Ovary (tissue), 9 donors: ENCODE measurements around the gene C17orf100. TPM values are rescaled to one million over a fixed set of nuclear protein-coding genes. Genes with fewer than 3 reads are reported as not detected.
"Not testable (repeated sequence)": the region's sequence is repeated elsewhere in the genome, so short reads cannot be mapped to it uniquely, and the experiment has no call there.

Experiments used
- DNase-seq, 5 donors: peaks; one replicate each; pipeline ENCODE4 v3.0.0-alpha.2; 2019 to 2020
- H3K27ac ChIP-seq, 2 donors: fragments of 200-600 bp; one replicate each; pipeline versions ENCODE4 v1.5.1 to v1.8.0; 2019 to 2022
- H3K27me3 ChIP-seq: fragments of 200-600 bp; one replicate; pipeline ENCODE4 v1.8.0; 2022
- H3K36me3 ChIP-seq: fragments of 200-600 bp; sonication (generic); one replicate; pipeline ENCODE4 v1.5.1; 2019
- H3K4me1 ChIP-seq: one replicate; pipeline ENCODE4 v1.8.1; 2013; ENCODE audit warnings: mild to moderate bottlenecking, moderate library complexity; ENCODE audit not compliant: insufficient read depth
- H3K4me3 ChIP-seq: fragments of 200-600 bp; sonication (generic); one replicate; pipeline ENCODE4 v1.5.1; 2017
- H3K9me3 ChIP-seq, 2 donors: fragments of 200-600 bp in 1 of 2; sonication (generic) in 1 of 2; one replicate each; pipeline versions ENCODE4 v1.5.1 to v1.8.1; 2013 to 2019; ENCODE audit warnings: mild to moderate bottlenecking in 1 of 2, moderate library complexity in 1 of 2
- EP300 ChIP-seq: sonication (generic); formaldehyde crosslinking; IDR thresholded peaks from one replicate; pipeline ENCODE4 v1.6.1; 2017; ENCODE audit warnings: antibody characterized with exemption
- POLR2A ChIP-seq: fragments of 450-650 bp; IDR thresholded peaks from one replicate; pipeline ENCODE4 v1.6.1; 2017; ENCODE audit warnings: antibody characterized with exemption, mild to moderate bottlenecking, moderate library complexity
- WGBS, 3 donors: extraction: QIAGEN DNeasy Blood & Tissue Kit in 1 of 3; methylation state at CpG; one replicate each; pipeline versions ENCODE4 v1.1.5 to v1.1.7; 2013 to 2017; 5-methylcytosine and 5-hydroxymethylcytosine counted together
- intact Hi-C, 4 donors: fragments of 100-400 bp; cut with DNase I; formaldehyde crosslinking; loops; one replicate each; pipeline versions ENCODE4 v1.11.0 to v1.15.1; 2022 to 2023
- polyA plus RNA-seq, 2 donors: library from polyadenylated mRNA; stranded (reverse); fragments of 200-250 nt in 1 of 2; fragments of 350-450 nt in 1 of 2; fragmentation: Illumina TruSeq in 1 of 2; extraction: RNeasy Lipid Tissue Mini Kit (QIAGEN cat#74804) in 1 of 2; gene quantifications; one replicate each; pipeline ENCODE4 v1.2.3, GENCODE V29; 2013 to 2014
- total RNA-seq, 7 donors: library from RNA; depleted of rRNA in 2 of 7; stranded (reverse); fragments of >200 nt in 2 of 7; fragmentation: NEBNext Ultra II Directional in 3 of 7; extraction: Animal tissue kit (Norgen Biotek cat#: 25700) in 3 of 7; gene quantifications; one replicate each; pipeline versions ENCODE4 v1.1.0 to v1.2.4, GENCODE V29; 2016 to 2023
- TF ChIP-seq, protein P1 (sequence below), 3 donors: fragments of 450-650 bp in 2 of 3; fragments of 200-600 bp in 1 of 3; IDR thresholded peaks; one replicate each; pipeline versions ENCODE4 v1.5.1 to v1.8.0; 2016 to 2022; ENCODE audit warnings: antibody characterized with exemption in 3 of 3, mild to moderate bottlenecking in 1 of 3
- donor health status: DM: no; HTN: no; CAD: no; lungs with moderate emphysema.
- donor health status: DM: no; HTN: no; CAD: no.
- donor health status: Bipolar disorder and iron deficiency.
- donor health status: DM: yes; HTN: yes; CAD: no.
- donor health status: DM: no; HTN: no; CAD: no.
- donor health status: DM: yes; HTN: yes; CAD: no.

C17orf100 gene
- total and polyA plus RNA-seq, 9 donors, result 0.81 to 2.1 (median 1.6) TPM

- 67 to 79% (median 77%) methylated on average over 9 of the region's 9 CpGs for WGBS, 3 donors
- intact Hi-C loops, result loop anchor here (5.0 to 10.0 kb wide), 6 partner anchors 95 to 487 kb away; partner anchors contain the start of genes ALOX12 (in 1 of the 4) and XAF1 (in 1 of the 4)
These were observed 8.5 kb downstream of the C17orf100 start for GRCh38 chr17:6660101-6660500.

DNA sequence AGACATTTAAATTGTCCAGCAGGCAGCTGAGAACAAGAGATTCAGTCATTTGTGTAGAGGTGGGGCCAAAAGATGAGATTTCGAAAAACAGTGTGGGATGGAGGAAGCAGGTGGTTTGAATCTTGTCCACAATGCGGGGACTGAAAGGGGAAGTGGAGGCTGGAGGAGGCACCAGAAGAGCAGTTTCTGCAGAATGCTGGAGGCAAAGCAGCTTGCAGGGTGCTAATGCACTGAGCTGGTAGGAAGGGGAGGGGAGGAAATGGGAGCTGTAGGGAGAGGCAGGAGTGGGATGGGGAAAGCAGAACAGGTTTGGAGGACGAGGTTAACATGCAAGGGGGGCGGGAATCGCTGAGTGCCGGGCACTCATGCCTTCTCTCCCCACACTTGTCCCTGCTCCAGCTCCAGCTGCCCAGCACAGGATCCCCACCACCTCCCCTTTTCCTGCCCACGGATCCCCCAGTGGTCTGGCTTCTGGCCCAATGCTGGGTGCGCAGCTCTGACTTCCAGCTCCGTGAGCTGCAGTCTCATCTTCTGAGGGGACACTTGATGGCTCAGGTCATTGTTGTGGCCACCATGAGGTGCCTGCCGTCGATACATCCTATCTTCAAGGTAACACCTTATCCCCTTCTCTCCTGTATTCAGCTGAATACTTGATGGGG, 9.4 kb downstream of the C17orf100 start:
- Histone ChIP-seq H3K4me3 (no peak overlapping the region), H3K36me3 (no peaks in the 10 kb centered on the region), H3K27me3 (no peaks in the 10 kb centered on the region), H3K9me3 (no peaks in the 10 kb centered on the region), H3K4me1 (no peaks in the 10 kb centered on the region), H3K27ac (no peak overlapping the region)
- intact Hi-C loops, result loop anchor here (5.0 to 10.0 kb wide), 6 partner anchors 94 to 486 kb away; partner anchors contain the start of genes ALOX12 (in 1 of the 4) and XAF1 (in 1 of the 4)
- TF ChIP-seq EP300 (no peak), POLR2A (no peak)
- TF ChIP-seq, protein P1, sequence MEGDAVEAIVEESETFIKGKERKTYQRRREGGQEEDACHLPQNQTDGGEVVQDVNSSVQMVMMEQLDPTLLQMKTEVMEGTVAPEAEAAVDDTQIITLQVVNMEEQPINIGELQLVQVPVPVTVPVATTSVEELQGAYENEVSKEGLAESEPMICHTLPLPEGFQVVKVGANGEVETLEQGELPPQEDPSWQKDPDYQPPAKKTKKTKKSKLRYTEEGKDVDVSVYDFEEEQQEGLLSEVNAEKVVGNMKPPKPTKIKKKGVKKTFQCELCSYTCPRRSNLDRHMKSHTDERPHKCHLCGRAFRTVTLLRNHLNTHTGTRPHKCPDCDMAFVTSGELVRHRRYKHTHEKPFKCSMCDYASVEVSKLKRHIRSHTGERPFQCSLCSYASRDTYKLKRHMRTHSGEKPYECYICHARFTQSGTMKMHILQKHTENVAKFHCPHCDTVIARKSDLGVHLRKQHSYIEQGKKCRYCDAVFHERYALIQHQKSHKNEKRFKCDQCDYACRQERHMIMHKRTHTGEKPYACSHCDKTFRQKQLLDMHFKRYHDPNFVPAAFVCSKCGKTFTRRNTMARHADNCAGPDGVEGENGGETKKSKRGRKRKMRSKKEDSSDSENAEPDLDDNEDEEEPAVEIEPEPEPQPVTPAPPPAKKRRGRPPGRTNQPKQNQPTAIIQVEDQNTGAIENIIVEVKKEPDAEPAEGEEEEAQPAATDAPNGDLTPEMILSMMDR (IDR thresholded peaks at IDR 0.05), result no peak
- WGBS, 3 donors, result 17 to 37% (median 22%) methylated on average over 11 of the region's 11 CpGs
- no peak for DNase-seq

More at GRCh38 chr17:6660101-6660500, 8.5 kb downstream of the C17orf100 start:
- DNase-seq, result no peak
- peaks cover under 1% of the 10 kb centered on the region for H3K4me1 ChIP-seq
- H3K4me3 ChIP-seq, result no peak overlapping the region
- TF ChIP-seq POLR2A (no peak), EP300 (no peak)
- TF ChIP-seq, protein P1 (IDR thresholded peaks at IDR 0.05), result no peak
- H3K27me3 ChIP-seq, result no peaks in the 10 kb centered on the region
- H3K27ac ChIP-seq, result no peak overlapping the region
- no peaks in the 10 kb centered on the region for H3K36me3 ChIP-seq
- no peaks in the 10 kb centered on the region for H3K9me3 ChIP-seq

GRCh38 chr17:6661464-6661848, 9.9 kb downstream of the C17orf100 start:
- WGBS, 3 donors, result 61 to 68% (median 63%) methylated on average over 2 of the region's 2 CpGs
- Histone ChIP-seq H3K27ac (no peak overlapping the region), H3K36me3 (no peaks in the 10 kb centered on the region), H3K4me3 (no peak overlapping the region), H3K4me1 (no peaks in the 10 kb centered on the region), H3K9me3 (no peaks in the 10 kb centered on the region), H3K27me3 (no peaks in the 10 kb centered on the region)
- intact Hi-C loops, result loop anchor here (5.0 to 10.0 kb wide), 6 partner anchors 93 to 486 kb away; partner anchors contain the start of genes ALOX12 (in 1 of the 4) and XAF1 (in 1 of the 4)
- TF ChIP-seq EP300, result no peak
- no peak for TF ChIP-seq POLR2A
- TF ChIP-seq, protein P1 (IDR thresholded peaks at IDR 0.05), result no peak
- no peak for DNase-seq

DNA sequence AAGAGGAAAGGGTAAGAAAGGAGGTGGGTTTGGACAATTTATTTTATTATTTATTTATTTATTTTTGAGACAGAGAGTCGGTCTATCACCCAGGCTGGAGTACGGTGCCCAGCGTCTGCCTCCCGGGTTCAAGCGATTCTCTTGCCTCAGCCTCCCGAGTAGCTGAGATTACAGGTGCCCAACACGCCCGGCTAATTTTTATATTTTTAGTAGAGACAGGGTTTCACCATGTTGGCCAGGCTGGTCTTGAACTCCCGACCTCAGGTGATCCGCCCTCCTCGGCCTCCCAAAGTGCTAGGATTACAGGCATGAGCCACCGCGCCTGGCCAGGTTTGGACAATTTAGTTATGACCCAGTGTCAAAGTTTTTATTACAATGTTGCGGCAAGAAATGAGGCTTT, 11.6 kb downstream of the C17orf100 start:
- not testable (repeated sequence) for H3K9me3 ChIP-seq, H3K27ac ChIP-seq, H3K4me1 ChIP-seq, DNase-seq, H3K36me3 ChIP-seq, H3K27me3 ChIP-seq, H3K4me3 ChIP-seq
- intact Hi-C loops, result loop anchor here (5.0 to 10.0 kb wide), 6 partner anchors 92 to 484 kb away; partner anchors contain the start of genes ALOX12 (in 1 of the 4) and XAF1 (in 1 of the 4)
- 88 to 91% (median 91%) methylated on average over 14 of the region's 14 CpGs for WGBS, 3 donors

DNA sequence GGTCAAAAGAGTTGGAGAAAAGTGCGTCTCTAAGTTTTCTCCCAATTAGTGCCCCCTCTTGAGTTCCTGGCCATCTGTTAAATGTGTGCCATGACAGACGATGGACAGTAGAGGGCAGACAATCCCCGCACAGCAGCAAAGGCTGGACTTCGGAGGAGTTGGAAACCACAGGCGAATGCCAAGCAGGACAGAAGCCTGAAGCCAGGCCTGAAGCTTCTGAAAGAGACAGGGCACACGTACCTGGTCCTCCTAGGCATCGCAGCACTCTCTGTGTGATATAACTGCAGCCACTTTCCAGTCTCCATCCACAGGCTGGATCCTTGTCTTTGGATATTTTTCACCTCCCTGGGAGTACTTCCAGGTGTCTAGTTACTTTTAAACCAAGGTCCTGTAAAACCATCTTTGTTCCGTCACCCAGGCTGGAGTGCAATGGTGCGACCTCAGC, 14.5 kb downstream of the C17orf100 start:
- DNase-seq, result peak; percentile 71 to 80 (median 76)
- intact Hi-C loops, result loop anchor here (5.0 to 10.0 kb wide), 8 partner anchors 89 to 346 kb away; partner anchors contain the start of genes ALOX12 (in 1 of the 4), RNASEK (in 1 of the 4) and XAF1 (in 1 of the 4)

More for the DNA sequence above, 14.5 kb downstream of the C17orf100 start:
- no peak for TF ChIP-seq EP300
- TF ChIP-seq, protein P1 (IDR thresholded peaks at IDR 0.05), result peak; percentile 74 to 83 (median 79)
- Histone ChIP-seq H3K9me3 (no peaks in the 10 kb centered on the region), H3K27me3 (no peaks in the 10 kb centered on the region), H3K27ac (no peak overlapping the region), H3K4me1 (peaks cover 3% of the 10 kb centered on the region), H3K36me3 (no peaks in the 10 kb centered on the region), H3K4me3 (no peak overlapping the region)
- 13 to 14% (median 14%) methylated on average over 9 of the region's 9 CpGs for WGBS, 3 donors
